Calu3 (cell line): ENCODE results near the gene SPATA24. TPM values are rescaled to one million over a fixed set of nuclear protein-coding genes. Genes with fewer than 3 reads are reported as not detected.
A peak's percentile ranks its signal among the peaks of the same experiment; 100 is the strongest.

Source experiments
- BruUV-seq: library from RNA; stranded (reverse); fragments of 400-500 nt; replicated peaks from 2 replicates; lab custom pipeline; 2021; lab: Mats Ljungman, UMichigan
- CTCF ChIA-PET: fragments of 300-600 bp; sonication (Branson Sonifier 250); formaldehyde crosslinking; loops from one replicate; lab custom pipeline; 2022; ENCODE audit warnings: antibody characterized with exemption; lab: Charles Lee
- DNase-seq: peaks from one replicate; pipeline ENCODE4 v3.0.0; 2022
- H3K27ac Mint-ChIP-seq: one replicate; pipeline ENCODE4 v1.8.0; 2022; ENCODE audit warnings: mixed read lengths; ENCODE audit not compliant: unreplicated experiment
- H3K27me3 Mint-ChIP-seq: one replicate; pipeline ENCODE4 v1.8.0; 2022; ENCODE audit warnings: mixed read lengths; ENCODE audit not compliant: unreplicated experiment
- H3K36me3 Mint-ChIP-seq: one replicate; pipeline ENCODE4 v1.8.0; 2022; ENCODE audit warnings: mild to moderate bottlenecking, moderate library complexity, mixed read lengths; ENCODE audit not compliant: insufficient read depth, unreplicated experiment
- H3K4me1 Mint-ChIP-seq: one replicate; pipeline ENCODE4 v1.8.0; 2022; ENCODE audit warnings: mild to moderate bottlenecking, low read depth, mixed read lengths; ENCODE audit not compliant: unreplicated experiment
- H3K4me3 Mint-ChIP-seq: one replicate; pipeline ENCODE4 v1.8.0; 2022; ENCODE audit warnings: mild to moderate bottlenecking, low read depth, moderate library complexity, mixed read lengths; ENCODE audit not compliant: unreplicated experiment
- H3K9me3 Mint-ChIP-seq: one replicate; pipeline ENCODE4 v1.8.0; 2022; ENCODE audit warnings: low read depth, mixed read lengths; ENCODE audit not compliant: unreplicated experiment
- intact Hi-C: fragments of 100-400 bp; cut with micrococcal nuclease; formaldehyde crosslinking; loops from one replicate; pipeline ENCODE4 v1.10.0; 2022; ENCODE audit not compliant: unreplicated experiment
- total RNA-seq: library from RNA; stranded (reverse); gene quantifications from 2 replicates; pipeline ENCODE4 v1.2.3, GENCODE V29; 2022
- TF ChIP-seq, protein P1 (sequence below): fragments of 200-600 bp; IDR thresholded peaks from one replicate; pipeline ENCODE4 v1.8.0; 2022; ENCODE audit warnings: antibody characterized with exemption; ENCODE audit not compliant: unreplicated experiment

SPATA24 gene
- total RNA-seq, 1 experiment from 2014 or later: 6.8 TPM

DNA sequence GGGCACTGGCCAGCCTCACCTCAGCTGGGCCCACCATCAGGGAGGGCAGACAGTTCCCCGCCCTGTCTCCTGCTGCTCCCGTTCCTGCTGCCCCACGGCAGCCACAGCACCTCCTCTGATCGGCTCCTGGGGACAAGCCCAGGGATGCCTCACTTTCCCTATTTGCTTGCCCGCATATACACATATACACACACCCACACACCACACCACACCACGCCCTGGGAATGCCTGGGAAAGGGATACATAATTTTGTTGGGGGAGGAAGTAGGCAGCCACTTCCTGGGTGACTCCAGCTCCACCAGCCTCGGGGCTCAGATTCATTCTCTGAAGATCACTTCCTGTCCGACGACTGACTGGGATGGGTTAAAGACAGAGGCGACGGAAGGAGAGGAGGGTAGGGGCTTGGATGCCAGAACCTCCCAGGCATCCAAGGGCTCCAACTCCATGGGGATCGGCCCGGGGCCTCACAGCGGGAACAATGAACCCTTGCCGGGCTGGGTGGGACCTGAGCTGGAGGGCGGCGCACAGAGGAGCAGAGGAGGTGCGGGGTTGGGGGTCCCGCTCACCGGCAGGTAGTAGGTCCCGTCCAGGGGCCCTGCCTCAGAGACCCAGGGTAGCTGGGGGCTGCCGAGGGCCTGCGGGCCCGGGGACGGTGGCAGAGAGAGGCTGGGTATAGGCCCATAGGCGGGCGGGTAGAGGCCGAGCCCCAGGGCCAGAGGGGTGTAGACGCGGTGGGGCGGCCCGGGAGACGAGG, 12.1 kb downstream of the SPATA24 start:
- H3K4me3 Mint-ChIP-seq: peak overlapping the region; percentile 81
- no peaks in the 10 kb centered on the region for H3K27me3 Mint-ChIP-seq
- no peaks in the 10 kb centered on the region for H3K9me3 Mint-ChIP-seq
- intact Hi-C loops: loop anchor here (5.0 kb wide), 1 partner anchor 49 kb away; the partner anchor contains the start of gene PAIP2
- H3K4me1 Mint-ChIP-seq: peaks cover 16% of the 10 kb centered on the region
- CTCF ChIA-PET: interaction anchor here (0.6 to 1.0 kb wide), 3 partner anchors 49 to 645 kb away, joined by 3 to 4 read pairs (median 3); partner anchors contain the start of gene MATR3
- BruUV-seq: no TSS peak
- TF ChIP-seq, protein P1, sequence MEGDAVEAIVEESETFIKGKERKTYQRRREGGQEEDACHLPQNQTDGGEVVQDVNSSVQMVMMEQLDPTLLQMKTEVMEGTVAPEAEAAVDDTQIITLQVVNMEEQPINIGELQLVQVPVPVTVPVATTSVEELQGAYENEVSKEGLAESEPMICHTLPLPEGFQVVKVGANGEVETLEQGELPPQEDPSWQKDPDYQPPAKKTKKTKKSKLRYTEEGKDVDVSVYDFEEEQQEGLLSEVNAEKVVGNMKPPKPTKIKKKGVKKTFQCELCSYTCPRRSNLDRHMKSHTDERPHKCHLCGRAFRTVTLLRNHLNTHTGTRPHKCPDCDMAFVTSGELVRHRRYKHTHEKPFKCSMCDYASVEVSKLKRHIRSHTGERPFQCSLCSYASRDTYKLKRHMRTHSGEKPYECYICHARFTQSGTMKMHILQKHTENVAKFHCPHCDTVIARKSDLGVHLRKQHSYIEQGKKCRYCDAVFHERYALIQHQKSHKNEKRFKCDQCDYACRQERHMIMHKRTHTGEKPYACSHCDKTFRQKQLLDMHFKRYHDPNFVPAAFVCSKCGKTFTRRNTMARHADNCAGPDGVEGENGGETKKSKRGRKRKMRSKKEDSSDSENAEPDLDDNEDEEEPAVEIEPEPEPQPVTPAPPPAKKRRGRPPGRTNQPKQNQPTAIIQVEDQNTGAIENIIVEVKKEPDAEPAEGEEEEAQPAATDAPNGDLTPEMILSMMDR: no peak
- H3K36me3 Mint-ChIP-seq: peaks cover 22% of the 10 kb centered on the region
- H3K27ac Mint-ChIP-seq: peak overlapping the region; percentile 84
- DNase-seq: peak; percentile 35

DNA sequence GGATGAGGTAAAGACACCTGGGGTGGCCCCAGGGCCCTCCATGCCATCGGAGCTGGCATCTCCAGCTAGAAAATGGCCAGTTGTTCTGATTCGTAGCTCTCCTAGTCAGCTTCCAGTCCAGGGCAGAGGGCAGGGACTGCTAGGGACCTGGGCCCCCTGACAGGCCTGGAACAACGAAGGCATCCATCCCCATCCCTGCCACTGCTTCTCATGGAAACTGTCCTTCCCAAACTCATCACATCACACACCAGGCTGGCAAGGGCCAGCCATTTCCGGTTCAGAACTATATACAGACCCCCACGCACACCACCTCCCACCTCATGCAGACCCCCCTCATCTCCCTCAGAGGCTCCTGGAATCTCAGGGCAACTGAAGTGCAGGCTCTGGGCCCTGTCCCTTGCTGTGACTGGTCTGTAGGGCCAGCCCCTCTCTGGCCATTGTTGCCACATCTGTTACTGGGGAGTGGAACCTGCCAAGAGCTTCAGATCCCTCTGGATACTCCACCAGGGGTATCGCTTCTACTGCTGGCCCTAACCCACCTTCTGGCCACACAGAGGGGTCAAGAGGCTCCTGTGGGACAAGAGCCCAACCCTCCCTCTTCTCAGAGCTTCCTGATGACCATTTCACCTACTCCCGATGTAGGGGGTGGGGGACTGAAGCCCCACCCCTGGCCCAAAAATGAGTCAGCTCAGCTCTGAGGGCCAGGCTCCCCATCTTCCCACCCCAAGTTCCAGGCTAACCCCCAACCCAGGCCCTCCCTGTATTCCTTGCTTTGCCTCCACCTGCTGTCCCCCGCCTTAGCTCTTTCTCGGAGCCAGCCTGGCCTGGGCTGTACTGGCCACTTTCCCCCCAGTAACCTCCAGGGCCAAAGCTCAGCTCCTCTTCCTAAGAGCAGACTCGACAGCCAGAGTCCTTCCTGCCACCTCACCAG, 13.0 kb downstream of the SPATA24 start:
- intact Hi-C loops: loop anchor here (5.0 kb wide), 1 partner anchor 49 kb away; the partner anchor contains the start of gene PAIP2
- H3K27me3 Mint-ChIP-seq: no peaks in the 10 kb centered on the region
- peak overlapping the region; percentile 84 for H3K27ac Mint-ChIP-seq
- H3K9me3 Mint-ChIP-seq: no peaks in the 10 kb centered on the region
- no TSS peak for BruUV-seq
- H3K4me3 Mint-ChIP-seq: peak overlapping the region; percentile 81
- CTCF ChIA-PET: interaction anchor here (0.6 to 1.0 kb wide), 2 partner anchors 34 to 97 kb away, joined by 3 read pairs; partner anchors contain the start of gene MATR3
- peaks cover 22% of the 10 kb centered on the region for H3K36me3 Mint-ChIP-seq
- peaks cover 16% of the 10 kb centered on the region for H3K4me1 Mint-ChIP-seq
- TF ChIP-seq, protein P1: no peak
- no peak for DNase-seq

DNA sequence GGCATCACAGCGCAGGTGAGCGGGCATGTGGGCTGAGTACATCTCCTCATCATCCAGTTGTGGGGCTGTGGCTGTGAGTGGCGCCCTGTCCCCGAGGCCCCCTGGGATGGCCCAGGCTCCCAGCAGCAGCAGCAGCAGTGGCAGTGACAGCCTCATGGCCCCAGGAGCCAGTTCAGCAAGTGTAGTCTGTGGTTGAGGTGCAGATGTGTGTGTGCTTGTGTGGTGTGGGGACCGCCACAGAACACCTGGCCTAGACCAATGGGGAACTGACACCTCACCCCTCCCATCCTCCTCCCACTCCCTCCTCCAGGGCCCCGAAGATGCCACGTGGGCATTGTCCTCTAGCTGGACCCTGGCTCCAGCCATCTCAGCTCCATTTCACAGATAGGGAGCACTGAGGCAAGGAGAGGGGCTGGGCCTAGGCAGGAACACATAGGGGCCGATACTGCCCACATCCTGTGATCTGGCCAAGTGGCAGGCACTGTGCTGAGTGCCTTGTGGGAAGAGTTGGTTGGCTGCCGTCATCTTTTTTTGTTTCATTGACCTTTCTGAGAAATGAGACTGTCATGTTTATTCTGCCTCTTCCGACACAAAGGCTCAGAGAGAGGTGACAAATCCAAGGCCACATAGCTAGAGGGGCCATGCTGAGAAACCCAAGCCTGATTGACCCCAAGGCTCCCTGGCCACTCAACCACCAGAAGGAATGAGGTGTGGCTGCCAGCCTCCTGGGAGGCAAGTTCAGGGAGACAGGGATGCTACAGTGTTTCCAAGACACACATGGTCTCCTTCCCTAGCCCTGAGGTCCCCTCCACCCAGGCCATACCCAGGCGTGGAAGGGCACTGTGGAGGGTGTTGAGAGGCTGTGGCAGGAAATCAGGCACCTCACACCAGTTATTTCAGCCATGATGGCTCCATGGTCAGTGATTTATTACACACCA, 13.9 kb downstream of the SPATA24 start, which contains the start of gene MZB1:
TSS of gene MZB1 (minus strand) at position 213 of the 938 bp plus-strand sequence. CDS start at position 156, 57 bp downstream.
- no peak for DNase-seq
- Mint-ChIP-seq H3K4me1 (peaks cover 25% of the 10 kb centered on the region), H3K9me3 (no peaks in the 10 kb centered on the region), H3K27me3 (no peaks in the 10 kb centered on the region), H3K4me3 (no peak within 1 kb of the TSS), H3K36me3 (peaks cover 22% of the 10 kb centered on the region), H3K27ac (no peak within 1 kb of the TSS)
- TF ChIP-seq, protein P1: no peak
- intact Hi-C loops: loop anchor here (5.0 kb wide), 1 partner anchor 48 kb away; the partner anchor contains the start of gene PAIP2
- CTCF ChIA-PET: interaction anchor here (0.6 kb wide), 1 partner anchor 35 kb away, joined by 3 read pairs; no protein-coding TSS in a partner anchor
- BruUV-seq: no TSS peak
